KBM-7 (cell line): ENCODE results near the gene RAB26.

Experiments
- DNase-seq: peaks from one replicate; pipeline ENCODE4 v3.0.0-alpha.2; 2015
- in situ Hi-C: fragments of 300-500 bp; cut with MboI; formaldehyde crosslinking; loops from 2 replicates; pipeline ENCODE4 v1.14.3; 2020; ENCODE audit warnings: low sequenced_read_pairs, low pct_unique_long_range_greater_than_20kb, mixed read lengths

RAB26 gene

GRCh38 chr16:2186505-2186904 lies 38.1 kb downstream of the RAB26 start:
- in situ Hi-C loops: no loop called here
- DNase-seq: no peak

- DNase-seq: no peak
- in situ Hi-C loops: no loop called here
These were observed 38.8 kb downstream of the RAB26 start for GRCh38 chr16:2187212-2187611.

GRCh38 chr16:2188395-2188794 lies 40.0 kb downstream of the RAB26 start:
- in situ Hi-C loops: no loop called here
- DNase-seq: no peak

GRCh38 chr16:2189252-2189893 lies 40.9 kb downstream of the RAB26 start:
- in situ Hi-C loops: no loop called here

GRCh38 chr16:2190002-2190658 lies 41.7 kb downstream of the RAB26 start:
- no peak for DNase-seq

More at GRCh38 chr16:2189252-2189893, 40.9 kb downstream of the RAB26 start:
- no peak for DNase-seq

GRCh38 chr16:2190659-2191445 lies 42.4 kb downstream of the RAB26 start:
- in situ Hi-C loops: no loop called here
- no peak for DNase-seq

More at GRCh38 chr16:2190002-2190658, 41.7 kb downstream of the RAB26 start:
- in situ Hi-C loops: no loop called here

- DNase-seq: no peak
- in situ Hi-C loops: no loop called here
These were observed 43.0 kb downstream of the RAB26 start for GRCh38 chr16:2191446-2191706.

GRCh38 chr16:2194166-2194834 lies 45.9 kb downstream of the RAB26 start:
- DNase-seq: no peak
- in situ Hi-C loops: no loop called here

GRCh38 chr16:2194852-2195321 lies 46.5 kb downstream of the RAB26 start:
- DNase-seq: peak; percentile 69
- in situ Hi-C loops: no loop called here

GRCh38 chr16:2195322-2196161 lies 47.1 kb downstream of the RAB26 start:
- DNase-seq: no peak
- in situ Hi-C loops: no loop called here

GRCh38 chr16:2196162-2196980 lies 47.9 kb downstream of the RAB26 start, which contains the start of gene CASKIN1:
TSS of gene CASKIN1 (minus strand) at chr16:2196605. CDS start at chr16:2196432, 173 bp downstream.
- DNase-seq: no peak

GRCh38 chr16:2196981-2197511 lies 48.6 kb downstream of the RAB26 start:
- no peak for DNase-seq
- in situ Hi-C loops: no loop called here

More at GRCh38 chr16:2196162-2196980, 47.9 kb downstream of the RAB26 start, which contains the start of gene CASKIN1:
- in situ Hi-C loops: no loop called here

GRCh38 chr16:2197765-2198164 lies 49.3 kb downstream of the RAB26 start:
- in situ Hi-C loops: no loop called here
- no peak for DNase-seq

GRCh38 chr16:2198283-2198682 lies 49.9 kb downstream of the RAB26 start:
- in situ Hi-C loops: no loop called here

GRCh38 chr16:2199095-2199494 lies 50.7 kb downstream of the RAB26 start:
- no peak for DNase-seq
- in situ Hi-C loops: no loop called here

More at GRCh38 chr16:2198283-2198682, 49.9 kb downstream of the RAB26 start:
- DNase-seq: no peak

GRCh38 chr16:2199621-2200139 lies 51.3 kb downstream of the RAB26 start:
- no peak for DNase-seq
- in situ Hi-C loops: no loop called here

- DNase-seq: no peak
- in situ Hi-C loops: no loop called here
These were observed 51.9 kb downstream of the RAB26 start for GRCh38 chr16:2200313-2200712.
